22Rv1 (cell line): ENCODE measurements around the gene SAP30L.
A peak's percentile ranks its signal among the peaks of the same experiment; 100 is the strongest.

Experiments used
- CTCF ChIP-seq: fragments of 450-650 bp; IDR thresholded peaks from 2 replicates; pipeline ENCODE4 v1.5.1; 2017; ENCODE audit warnings: mild to moderate bottlenecking
- ZFX ChIP-seq: fragments of 450-650 bp; IDR thresholded peaks from 2 replicates; pipeline ENCODE4 v1.6.1; 2017; ENCODE audit warnings: antibody characterized with exemption, borderline replicate concordance

GRCh38 chr5:154421868-154422267, 23.9 kb upstream of the SAP30L start:
- peak; percentile 46 for TF ChIP-seq CTCF
- TF ChIP-seq ZFX, result no peak
